HG02571 (cell line): ENCODE measurements around the gene NDOR1.

Source experiments
- ATAC-seq: cut with Tn5 transposase; IDR thresholded peaks from one replicate; pipeline ENCODE4 v1.9.1; 2021; ENCODE audit warnings: mild to moderate bottlenecking, moderate library complexity; ENCODE audit not compliant: unreplicated experiment

Gene NDOR1

GRCh38 chr9:137182836-137183235 lies 22.7 kb upstream of the NDOR1 start:
- no peak for ATAC-seq

GRCh38 chr9:137183980-137184595 lies 21.4 kb upstream of the NDOR1 start:
- ATAC-seq: no peak

- ATAC-seq: no peak
Observed at GRCh38 chr9:137184881-137185660, 20.4 kb upstream of the NDOR1 start.

GRCh38 chr9:137185921-137186320 lies 19.6 kb upstream of the NDOR1 start:
- ATAC-seq: no peak

- ATAC-seq: no peak
Observed at GRCh38 chr9:137186385-137186784, 19.1 kb upstream of the NDOR1 start.

GRCh38 chr9:137187386-137187785 lies 18.1 kb upstream of the NDOR1 start:
- no peak for ATAC-seq

GRCh38 chr9:137188086-137188489 lies 17.4 kb upstream of the NDOR1 start:
- ATAC-seq: no peak

- ATAC-seq: peak; percentile 69
Observed at GRCh38 chr9:137188490-137189296, 16.8 kb upstream of the NDOR1 start, which contains the start of the genes ANAPC2 and SSNA1. TSS of gene ANAPC2 (minus strand) at chr9:137188560. CDS start at chr9:137188532, 28 bp downstream. TSS of gene SSNA1 (plus strand) at chr9:137188676. CDS start at chr9:137188727, 51 bp downstream.

GRCh38 chr9:137189297-137190295 lies 15.9 kb upstream of the NDOR1 start:
- ATAC-seq: peak; percentile 13

GRCh38 chr9:137190315-137190856 lies 15.1 kb upstream of the NDOR1 start:
- no peak for ATAC-seq

GRCh38 chr9:137191245-137191644 lies 14.3 kb upstream of the NDOR1 start:
- ATAC-seq: no peak

- ATAC-seq: no peak
Observed at GRCh38 chr9:137191691-137192447, 13.6 kb upstream of the NDOR1 start.

- no peak for ATAC-seq
Observed at GRCh38 chr9:137192448-137192780, 13.1 kb upstream of the NDOR1 start.

- ATAC-seq: no peak
Observed at GRCh38 chr9:137192859-137193258, 12.6 kb upstream of the NDOR1 start.

GRCh38 chr9:137193771-137194170 lies 11.7 kb upstream of the NDOR1 start:
- ATAC-seq: no peak

- ATAC-seq: no peak
Observed at GRCh38 chr9:137194388-137194787, 11.1 kb upstream of the NDOR1 start.

GRCh38 chr9:137194909-137195308 lies 10.6 kb upstream of the NDOR1 start:
- ATAC-seq: no peak

GRCh38 chr9:137195525-137196220 lies 9.8 kb upstream of the NDOR1 start:
- no peak for ATAC-seq
